ENCODE data around the gene FOXP1. TPM values are rescaled to one million over a fixed set of nuclear protein-coding genes. Genes with fewer than 3 reads are reported as not detected.

Gene FOXP1
- total RNA-seq, 1 experiment from 2014 or later = 334 TPM

DNA sequence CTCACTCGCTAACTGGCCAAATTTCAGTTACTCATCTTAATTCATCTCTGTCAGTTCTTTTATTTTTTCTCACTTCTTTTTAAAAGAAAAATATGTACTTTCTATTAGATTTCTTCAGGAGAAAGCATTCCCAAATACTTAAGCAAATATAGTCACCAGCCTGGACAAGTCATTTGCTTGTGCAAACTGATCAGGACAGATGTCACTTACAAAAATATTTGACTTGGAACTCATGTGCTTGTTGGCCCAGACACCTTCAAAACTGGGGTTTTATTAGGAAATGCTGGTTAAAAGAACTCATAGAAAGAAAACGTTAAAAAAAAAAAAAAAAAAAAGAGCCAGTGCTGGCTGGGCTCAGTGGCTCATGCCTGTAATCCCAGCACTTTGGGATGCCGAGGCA is 31.3 kb upstream of the FOXP1 start:
- peaks cover 6% of the 10 kb centered on the region for H3K4me1 ChIP-seq (ENCODE audit: low read length)
- H3K36me3 ChIP-seq (ENCODE audit: insufficient read depth, low read length) = no peaks in the 10 kb centered on the region
- no peaks in the 10 kb centered on the region for H3K9me2 ChIP-seq (replicated peaks; ENCODE audit: insufficient read depth, low read length)
- H3K9ac ChIP-seq (ENCODE audit: low read length) = no peak overlapping the region
- no peaks in the 10 kb centered on the region for H4K20me1 ChIP-seq (ENCODE audit: insufficient read depth, low read depth, low read length)
- H3K4me3 ChIP-seq (ENCODE audit: low read length) = no peak overlapping the region
- H2AFZ ChIP-seq (ENCODE audit: low read length) = no peak overlapping the region
- no peak overlapping the region for H3K4me2 ChIP-seq (ENCODE audit: low read depth, low read length, poor library complexity, severe bottlenecking)
- DNase-seq = no peak
- no peaks in the 10 kb centered on the region for H3K79me2 ChIP-seq (ENCODE audit: low read length)
- no peak overlapping the region for H3K27ac ChIP-seq (ENCODE audit: low read length)
- H3K9me3 ChIP-seq (ENCODE audit: low read length) = no peaks in the 10 kb centered on the region
- H3K27me3 ChIP-seq (ENCODE audit: low read length) = no peaks in the 10 kb centered on the region

DNA sequence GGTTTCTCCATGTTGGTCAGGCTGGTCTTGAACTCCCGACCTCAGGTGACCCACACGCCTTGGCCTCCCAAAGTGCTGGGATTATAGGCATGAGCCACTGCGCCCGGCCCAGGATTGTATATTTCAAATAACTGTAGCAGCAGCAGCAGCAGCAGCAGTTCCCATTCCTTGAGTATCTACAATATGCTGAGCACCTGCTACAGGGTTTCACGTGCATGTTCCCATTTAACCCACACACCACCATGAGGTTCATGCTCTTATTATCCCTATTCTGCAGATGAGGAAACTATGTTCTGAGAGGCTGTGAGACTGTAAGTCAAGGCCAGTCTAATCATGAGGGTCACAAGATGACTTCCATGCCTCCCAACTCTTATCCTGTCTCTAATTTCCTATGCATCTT is 30.9 kb upstream of the FOXP1 start:
- DNase-seq = no peak
- Histone ChIP-seq H3K27me3 (ENCODE audit: low read length) (no peaks in the 10 kb centered on the region), H3K9me2 (replicated peaks; ENCODE audit: insufficient read depth, low read length) (no peaks in the 10 kb centered on the region), H3K36me3 (ENCODE audit: insufficient read depth, low read length) (no peaks in the 10 kb centered on the region), H3K9ac (ENCODE audit: low read length) (no peak overlapping the region), H3K79me2 (ENCODE audit: low read length) (no peaks in the 10 kb centered on the region), H3K9me3 (ENCODE audit: low read length) (no peaks in the 10 kb centered on the region), H3K4me2 (ENCODE audit: low read depth, low read length, poor library complexity, severe bottlenecking) (no peak overlapping the region), H3K27ac (ENCODE audit: low read length) (no peak overlapping the region), H3K4me3 (ENCODE audit: low read length) (no peak overlapping the region), H2AFZ (ENCODE audit: low read length) (no peak overlapping the region), H4K20me1 (ENCODE audit: insufficient read depth, low read depth, low read length) (no peaks in the 10 kb centered on the region), H3K4me1 (ENCODE audit: low read length) (peaks cover 6% of the 10 kb centered on the region)

DNA sequence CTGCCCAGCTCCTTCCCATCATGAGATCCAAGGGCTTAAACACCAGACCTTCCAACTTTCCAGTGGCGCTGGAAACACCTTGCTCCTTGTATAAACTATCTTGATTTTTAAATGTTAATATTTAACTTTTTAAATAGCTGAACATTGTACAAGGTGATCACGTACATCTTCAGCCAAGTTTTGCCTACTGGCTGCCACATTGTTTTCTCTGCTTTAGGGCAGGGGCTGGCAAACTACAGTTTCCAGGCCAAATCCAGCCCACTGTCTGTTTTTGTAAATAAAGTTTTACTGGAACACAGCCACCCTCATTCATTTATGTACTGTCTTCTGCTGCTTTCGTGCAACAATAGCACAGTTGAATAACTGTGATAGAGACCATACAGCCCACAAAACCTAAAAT is 27.6 kb upstream of the FOXP1 start:
- no peaks in the 10 kb centered on the region for H3K9me2 ChIP-seq (replicated peaks; ENCODE audit: insufficient read depth, low read length)
- no peak overlapping the region for H3K27ac ChIP-seq (ENCODE audit: low read length)
- DNase-seq = no peak
- no peak overlapping the region for H3K4me3 ChIP-seq (ENCODE audit: low read length)
- H3K9me3 ChIP-seq (ENCODE audit: low read length) = no peaks in the 10 kb centered on the region
- no peak overlapping the region for H2AFZ ChIP-seq (ENCODE audit: low read length)
- H4K20me1 ChIP-seq (ENCODE audit: insufficient read depth, low read depth, low read length) = no peaks in the 10 kb centered on the region
- H3K4me1 ChIP-seq (ENCODE audit: low read length) = no peaks in the 10 kb centered on the region
- H3K4me2 ChIP-seq (ENCODE audit: low read depth, low read length, poor library complexity, severe bottlenecking) = no peak overlapping the region
- no peak overlapping the region for H3K9ac ChIP-seq (ENCODE audit: low read length)
- H3K27me3 ChIP-seq (ENCODE audit: low read length) = no peaks in the 10 kb centered on the region
- H3K79me2 ChIP-seq (ENCODE audit: low read length) = no peaks in the 10 kb centered on the region
- H3K36me3 ChIP-seq (ENCODE audit: insufficient read depth, low read length) = no peaks in the 10 kb centered on the region

DNA sequence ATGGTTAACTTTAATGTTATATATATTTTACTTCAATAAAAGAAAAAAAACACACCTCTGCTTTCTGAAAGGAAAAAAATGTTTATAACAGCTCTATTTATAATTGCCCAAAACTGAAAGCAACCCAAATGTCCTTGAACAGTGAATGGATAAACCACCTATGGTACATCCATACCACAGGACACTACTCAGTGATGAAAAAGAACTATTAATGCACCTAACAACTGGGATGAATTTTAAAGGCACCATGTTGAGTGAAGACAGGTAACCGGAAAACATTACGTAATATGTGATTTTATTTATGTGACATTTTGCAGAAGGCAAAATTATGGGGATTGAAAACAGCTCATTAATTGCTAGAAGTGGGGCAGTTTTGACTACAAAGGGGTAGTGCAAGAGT is 23.8 kb upstream of the FOXP1 start:
- H3K4me3 ChIP-seq (ENCODE audit: low read length) = no peak overlapping the region
- no peak overlapping the region for H3K27ac ChIP-seq (ENCODE audit: low read length)
- no peaks in the 10 kb centered on the region for H3K9me2 ChIP-seq (replicated peaks; ENCODE audit: insufficient read depth, low read length)
- H3K79me2 ChIP-seq (ENCODE audit: low read length) = no peaks in the 10 kb centered on the region
- no peaks in the 10 kb centered on the region for H3K27me3 ChIP-seq (ENCODE audit: low read length)
- no peak for DNase-seq
- no peaks in the 10 kb centered on the region for H3K4me1 ChIP-seq (ENCODE audit: low read length)
- H3K4me2 ChIP-seq (ENCODE audit: low read depth, low read length, poor library complexity, severe bottlenecking) = no peak overlapping the region
- H2AFZ ChIP-seq (ENCODE audit: low read length) = no peak overlapping the region
- no peaks in the 10 kb centered on the region for H3K36me3 ChIP-seq (ENCODE audit: insufficient read depth, low read length)
- no peak overlapping the region for H3K9ac ChIP-seq (ENCODE audit: low read length)
- no peaks in the 10 kb centered on the region for H4K20me1 ChIP-seq (ENCODE audit: insufficient read depth, low read depth, low read length)
- no peaks in the 10 kb centered on the region for H3K9me3 ChIP-seq (ENCODE audit: low read length)

DNA sequence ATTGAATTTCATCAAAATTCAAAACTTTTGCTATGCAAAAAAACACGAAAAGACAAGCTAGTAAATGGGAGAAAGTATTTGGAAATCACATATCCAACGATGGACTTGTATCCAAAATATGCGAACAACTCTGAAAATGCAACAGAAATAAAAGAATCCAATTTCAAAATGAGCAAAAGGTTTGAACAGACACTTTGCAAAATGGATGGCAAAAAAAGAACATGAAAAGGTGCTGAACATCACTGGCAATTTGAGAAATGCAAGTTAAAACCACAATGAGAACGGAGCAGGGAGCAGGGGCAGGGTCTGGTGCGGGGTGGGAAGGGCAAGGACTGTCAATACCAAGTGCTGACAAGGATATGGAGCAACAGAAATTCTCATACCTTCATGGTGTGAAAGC is 23.1 kb upstream of the FOXP1 start:
- Histone ChIP-seq H3K9me2 (replicated peaks; ENCODE audit: insufficient read depth, low read length) (no peaks in the 10 kb centered on the region), H3K4me1 (ENCODE audit: low read length) (no peaks in the 10 kb centered on the region), H3K27ac (ENCODE audit: low read length) (no peak overlapping the region), H3K27me3 (ENCODE audit: low read length) (no peaks in the 10 kb centered on the region), H3K9ac (ENCODE audit: low read length) (no peak overlapping the region), H3K4me2 (ENCODE audit: low read depth, low read length, poor library complexity, severe bottlenecking) (no peak overlapping the region), H2AFZ (ENCODE audit: low read length) (no peak overlapping the region), H3K9me3 (ENCODE audit: low read length) (no peaks in the 10 kb centered on the region), H3K4me3 (ENCODE audit: low read length) (no peak overlapping the region), H3K36me3 (ENCODE audit: insufficient read depth, low read length) (no peaks in the 10 kb centered on the region), H4K20me1 (ENCODE audit: insufficient read depth, low read depth, low read length) (no peaks in the 10 kb centered on the region), H3K79me2 (ENCODE audit: low read length) (no peaks in the 10 kb centered on the region)
- DNase-seq = no peak

DNA sequence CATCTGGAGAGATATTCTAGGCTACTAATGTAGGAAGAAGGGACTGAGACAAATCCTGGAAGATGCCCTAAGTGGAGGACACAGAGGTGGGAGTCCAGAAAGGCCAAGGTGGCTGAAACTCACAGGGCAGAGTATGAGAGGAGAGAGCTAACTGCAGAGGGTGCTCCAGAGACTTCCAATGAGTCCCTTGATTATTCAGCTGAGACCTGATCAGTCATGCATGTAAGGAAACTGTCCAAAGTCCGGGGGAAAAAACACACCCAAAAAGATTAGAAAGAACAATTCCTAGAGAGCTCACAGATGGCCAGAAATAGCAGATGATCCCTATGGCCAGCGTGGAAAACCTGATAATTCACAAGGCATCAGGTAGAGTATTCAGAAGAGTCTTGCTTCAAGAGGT is 18.7 kb upstream of the FOXP1 start:
- Histone ChIP-seq H3K4me3 (ENCODE audit: low read length) (no peak overlapping the region), H3K4me1 (ENCODE audit: low read length) (no peaks in the 10 kb centered on the region), H3K9me2 (replicated peaks; ENCODE audit: insufficient read depth, low read length) (no peaks in the 10 kb centered on the region), H2AFZ (ENCODE audit: low read length) (no peak overlapping the region), H3K9ac (ENCODE audit: low read length) (no peak overlapping the region), H3K79me2 (ENCODE audit: low read length) (no peaks in the 10 kb centered on the region), H3K36me3 (ENCODE audit: insufficient read depth, low read length) (no peaks in the 10 kb centered on the region), H3K9me3 (ENCODE audit: low read length) (no peaks in the 10 kb centered on the region), H3K27ac (ENCODE audit: low read length) (no peak overlapping the region), H3K4me2 (ENCODE audit: low read depth, low read length, poor library complexity, severe bottlenecking) (no peak overlapping the region), H4K20me1 (ENCODE audit: insufficient read depth, low read depth, low read length) (no peaks in the 10 kb centered on the region), H3K27me3 (ENCODE audit: low read length) (no peaks in the 10 kb centered on the region; the same call in 1 of the 2 replicates)
- no peak for DNase-seq

DNA sequence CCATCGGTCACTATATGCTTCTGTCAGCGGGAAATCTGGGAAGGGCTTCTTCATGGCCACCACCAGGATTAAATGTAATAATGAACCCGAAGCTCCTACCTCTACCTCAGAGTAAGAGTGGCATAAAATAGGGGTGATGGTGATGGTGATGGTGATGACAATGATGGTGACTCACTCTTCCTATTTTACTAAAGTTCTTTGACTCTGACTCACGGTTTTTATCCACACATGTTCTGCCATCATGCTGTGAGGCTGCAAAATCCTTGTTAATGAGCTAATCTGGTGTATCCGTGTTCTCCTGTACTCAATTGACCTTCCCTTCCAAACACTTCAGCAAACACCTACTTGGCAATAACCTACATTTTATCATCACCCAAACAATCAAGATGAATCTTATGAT is 18.3 kb upstream of the FOXP1 start:
- H3K4me2 ChIP-seq (ENCODE audit: low read depth, low read length, poor library complexity, severe bottlenecking) = no peak overlapping the region
- DNase-seq = no peak
- H3K9me2 ChIP-seq (replicated peaks; ENCODE audit: insufficient read depth, low read length) = no peaks in the 10 kb centered on the region
- H3K4me1 ChIP-seq (ENCODE audit: low read length) = no peaks in the 10 kb centered on the region
- H3K9me3 ChIP-seq (ENCODE audit: low read length) = no peaks in the 10 kb centered on the region
- no peak overlapping the region for H3K9ac ChIP-seq (ENCODE audit: low read length)
- no peak overlapping the region for H2AFZ ChIP-seq (ENCODE audit: low read length)
- no peaks in the 10 kb centered on the region for H3K79me2 ChIP-seq (ENCODE audit: low read length)
- no peak overlapping the region for H3K27ac ChIP-seq (ENCODE audit: low read length)
- no peaks in the 10 kb centered on the region; the same call in 1 of the 2 replicates for H3K27me3 ChIP-seq (ENCODE audit: low read length)
- no peak overlapping the region for H3K4me3 ChIP-seq (ENCODE audit: low read length)
- no peaks in the 10 kb centered on the region for H4K20me1 ChIP-seq (ENCODE audit: insufficient read depth, low read depth, low read length)
- no peaks in the 10 kb centered on the region for H3K36me3 ChIP-seq (ENCODE audit: insufficient read depth, low read length)

DNA sequence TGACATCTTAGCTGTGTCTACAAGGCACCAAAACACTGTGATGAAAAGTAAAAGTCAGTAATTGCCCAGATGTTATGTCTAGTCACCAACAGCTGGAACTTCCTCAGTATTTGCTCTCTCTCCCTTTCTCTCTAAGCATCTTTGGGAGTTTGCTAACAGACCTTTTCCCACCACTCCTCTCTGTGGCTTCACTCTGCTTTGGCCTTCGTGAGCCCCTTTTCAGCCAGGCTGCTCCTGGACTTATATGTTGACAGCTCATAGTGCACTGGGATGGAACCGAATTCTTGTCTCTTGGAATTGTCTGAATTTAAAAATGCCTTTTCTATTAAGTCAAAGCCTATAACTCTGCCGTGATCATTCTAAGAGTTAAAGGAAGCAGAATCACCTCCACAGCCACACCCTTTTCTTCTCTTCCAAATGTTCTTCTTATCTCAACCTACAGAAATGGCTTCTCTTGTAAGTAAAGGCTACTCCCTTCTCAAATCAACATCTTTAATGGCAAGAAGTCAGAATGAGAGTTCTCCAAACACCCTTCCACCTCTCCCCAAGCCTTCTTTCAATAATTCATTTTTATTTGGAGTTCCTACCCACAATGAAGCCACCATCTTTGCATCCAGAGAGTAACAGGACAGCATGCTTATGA is 17.2 kb upstream of the FOXP1 start:
- Histone ChIP-seq H3K27ac (ENCODE audit: low read length) (no peak overlapping the region), H3K27me3 (ENCODE audit: low read length) (no peaks in the 10 kb centered on the region; the same call in 1 of the 2 replicates), H4K20me1 (ENCODE audit: insufficient read depth, low read depth, low read length) (no peaks in the 10 kb centered on the region), H3K4me2 (ENCODE audit: low read depth, low read length, poor library complexity, severe bottlenecking) (no peak overlapping the region), H3K4me1 (ENCODE audit: low read length) (no peaks in the 10 kb centered on the region), H3K36me3 (ENCODE audit: insufficient read depth, low read length) (no peaks in the 10 kb centered on the region), H3K9ac (ENCODE audit: low read length) (no peak overlapping the region), H3K79me2 (ENCODE audit: low read length) (no peaks in the 10 kb centered on the region), H2AFZ (ENCODE audit: low read length) (no peak overlapping the region), H3K9me3 (ENCODE audit: low read length) (no peaks in the 10 kb centered on the region), H3K9me2 (replicated peaks; ENCODE audit: insufficient read depth, low read length) (no peaks in the 10 kb centered on the region), H3K4me3 (ENCODE audit: low read length) (no peak overlapping the region)
- DNase-seq = no peak

DNA sequence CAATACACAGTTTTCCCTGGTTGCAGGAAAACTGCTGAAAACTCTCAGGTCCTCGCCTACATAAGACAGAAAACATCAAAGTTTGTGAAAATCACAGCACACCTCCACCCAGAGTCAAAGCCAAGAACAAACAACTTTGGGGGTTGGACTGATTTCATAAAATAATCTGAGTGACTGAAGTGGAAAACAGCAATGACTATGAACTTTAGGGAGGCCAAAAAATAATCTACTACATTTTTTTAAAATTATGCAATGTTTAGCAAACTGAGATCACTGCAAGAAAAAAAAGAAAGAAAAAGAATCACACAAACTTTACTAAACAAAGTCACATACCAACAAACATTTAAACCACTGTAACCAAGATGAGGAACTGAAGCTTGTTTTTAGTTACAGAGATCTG is 15.9 kb upstream of the FOXP1 start:
- no peak overlapping the region for H3K4me2 ChIP-seq (ENCODE audit: low read depth, low read length, poor library complexity, severe bottlenecking)
- no peaks in the 10 kb centered on the region for H3K36me3 ChIP-seq (ENCODE audit: insufficient read depth, low read length)
- DNase-seq = no peak
- no peaks in the 10 kb centered on the region for H4K20me1 ChIP-seq (ENCODE audit: insufficient read depth, low read depth, low read length)
- no peaks in the 10 kb centered on the region for H3K9me2 ChIP-seq (replicated peaks; ENCODE audit: insufficient read depth, low read length)
- no peak overlapping the region for H2AFZ ChIP-seq (ENCODE audit: low read length)
- no peaks in the 10 kb centered on the region for H3K79me2 ChIP-seq (ENCODE audit: low read length)
- H3K9me3 ChIP-seq (ENCODE audit: low read length) = no peaks in the 10 kb centered on the region
- no peak overlapping the region for H3K27ac ChIP-seq (ENCODE audit: low read length)
- no peaks in the 10 kb centered on the region; the same call in 1 of the 2 replicates for H3K27me3 ChIP-seq (ENCODE audit: low read length)
- H3K4me1 ChIP-seq (ENCODE audit: low read length) = no peaks in the 10 kb centered on the region
- no peak overlapping the region for H3K9ac ChIP-seq (ENCODE audit: low read length)
- H3K4me3 ChIP-seq (ENCODE audit: low read length) = no peak overlapping the region
